ENCODE results near the gene B4GALT7.
A peak's percentile ranks its signal among the peaks of the same experiment; 100 is the strongest.
"Not testable (repeated sequence)": the region's sequence is repeated elsewhere in the genome, so short reads cannot be mapped to it uniquely, and the experiment has no call there.

The B4GALT7 gene

GRCh38 chr5:177608243-177609075, 8.5 kb downstream of the B4GALT7 start:
- DNase-seq (ENCODE audit: extremely low spot score, insufficient read length, low read depth) (no peak), FAIRE-seq (no peak)

GRCh38 chr5:177609076-177610059, 9.4 kb downstream of the B4GALT7 start:
- FAIRE-seq (no peak), DNase-seq (ENCODE audit: extremely low spot score, insufficient read length, low read depth) (no peak)

- no peak for DNase-seq (ENCODE audit: extremely low spot score, insufficient read length, low read depth)
Measured at GRCh38 chr5:177610131-177610769, 10.3 kb downstream of the B4GALT7 start.

GRCh38 chr5:177610770-177611445, 11.0 kb downstream of the B4GALT7 start:
- FAIRE-seq (no peak), DNase-seq (ENCODE audit: extremely low spot score, insufficient read length, low read depth) (no peak)

More at GRCh38 chr5:177610131-177610769, 10.3 kb downstream of the B4GALT7 start:
- FAIRE-seq, result no peak

- FAIRE-seq (no peak), DNase-seq (ENCODE audit: extremely low spot score, insufficient read length, low read depth) (no peak)
Measured at GRCh38 chr5:177611446-177612214, 11.7 kb downstream of the B4GALT7 start.

- DNase-seq (ENCODE audit: extremely low spot score, insufficient read length, low read depth) (no peak), FAIRE-seq (no peak)
Measured at GRCh38 chr5:177612215-177612673, 12.3 kb downstream of the B4GALT7 start.

- DNase-seq (ENCODE audit: extremely low spot score, insufficient read length, low read depth), result no peak
- no peak for FAIRE-seq
Measured at GRCh38 chr5:177620560-177620959, 20.6 kb downstream of the B4GALT7 start.

- not testable (repeated sequence) for DNase-seq (ENCODE audit: extremely low spot score, insufficient read length, low read depth); FAIRE-seq
Measured at GRCh38 chr5:177624172-177624571, 24.2 kb downstream of the B4GALT7 start.

- DNase-seq (ENCODE audit: extremely low spot score, insufficient read length, low read depth); FAIRE-seq: not testable (repeated sequence)
Measured at GRCh38 chr5:177630186-177630585, 30.3 kb downstream of the B4GALT7 start.

GRCh38 chr5:177634912-177635311, 35.0 kb downstream of the B4GALT7 start:
- not testable (repeated sequence) for DNase-seq (ENCODE audit: extremely low spot score, insufficient read length, low read depth); FAIRE-seq

- not testable (repeated sequence) for DNase-seq (ENCODE audit: extremely low spot score, insufficient read length, low read depth)
- peak; percentile 15 for FAIRE-seq
Measured at GRCh38 chr5:177645462-177645861, 45.5 kb downstream of the B4GALT7 start.

GRCh38 chr5:177651235-177651634, 51.3 kb downstream of the B4GALT7 start:
- FAIRE-seq, result not testable (repeated sequence)

GRCh38 chr5:177657846-177658245, 57.9 kb downstream of the B4GALT7 start:
- not testable (repeated sequence) for FAIRE-seq; DNase-seq (ENCODE audit: extremely low spot score, insufficient read length, low read depth)

More at GRCh38 chr5:177651235-177651634, 51.3 kb downstream of the B4GALT7 start:
- DNase-seq (ENCODE audit: extremely low spot score, insufficient read length, low read depth), result not testable (repeated sequence)

GRCh38 chr5:177658542-177658941, 58.6 kb downstream of the B4GALT7 start:
- DNase-seq (ENCODE audit: extremely low spot score, insufficient read length, low read depth); FAIRE-seq: not testable (repeated sequence)
